Fibroblast of lung (primary cell): ENCODE data around the gene ATP6V0E2. TPM values are rescaled to one million over a fixed set of nuclear protein-coding genes. Genes with fewer than 3 reads are reported as not detected.

Experiments
- DNase-seq, 2 donors: peaks; one replicate each; pipeline versions ENCODE4 v3.0.0 to v3.0.0-alpha.2; 2010; ENCODE audit warnings: low read depth in 2 of 2
- H2AFZ ChIP-seq: 2 replicates; pipeline ENCODE4 v1.5.1; 2012; ENCODE audit warnings: low read length, control low read depth, inconsistent platforms
- H3K27ac ChIP-seq: 2 replicates; pipeline ENCODE4 v1.5.1; 2011; ENCODE audit warnings: low read length, control low read depth; ENCODE audit not compliant: insufficient read depth
- H3K27me3 ChIP-seq: 2 replicates; pipeline ENCODE4 v1.5.1; 2011; ENCODE audit warnings: mild to moderate bottlenecking, low read length; ENCODE audit not compliant: control insufficient read depth, insufficient read depth
- H3K36me3 ChIP-seq: 2 replicates; pipeline ENCODE4 v1.5.1; 2011; ENCODE audit warnings: low read length; ENCODE audit not compliant: control insufficient read depth, insufficient read depth
- H3K4me1 ChIP-seq: 2 replicates; pipeline ENCODE4 v1.5.1; 2011; ENCODE audit warnings: low read length; ENCODE audit not compliant: control insufficient read depth, insufficient read depth; ENCODE audit errors: extremely low read depth
- H3K4me2 ChIP-seq: 2 replicates; pipeline ENCODE4 v1.5.1; 2011; ENCODE audit warnings: low read length, control low read depth; ENCODE audit not compliant: insufficient read depth; ENCODE audit errors: extremely low read depth
- H3K4me3 ChIP-seq, 4 experiments: fragments of 200-600 bp in 1 of 4; sonication (generic) in 1 of 4; replicated peaks in 1 of 4; 2 replicates each; pipeline ENCODE4 v1.5.1; 2011 to 2016; ENCODE audit warnings: low read length in 4 of 4, low read depth in 3 of 4, mild to moderate bottlenecking in 3 of 4, control low read depth in 2 of 4, inconsistent platforms in 1 of 4, mixed read lengths in 1 of 4; ENCODE audit not compliant: insufficient read depth in 1 of 4; ENCODE audit errors: control extremely low read depth in 1 of 4
- H3K79me2 ChIP-seq: 2 replicates; pipeline ENCODE4 v1.5.1; 2012; ENCODE audit warnings: mild to moderate bottlenecking, low read length, inconsistent platforms; ENCODE audit not compliant: control insufficient read depth, insufficient read depth
- H3K9ac ChIP-seq: 2 replicates; pipeline ENCODE4 v1.5.1; 2011; ENCODE audit warnings: mild to moderate bottlenecking, low read length, control low read depth; ENCODE audit not compliant: insufficient read depth
- H3K9me3 ChIP-seq: 2 replicates; pipeline ENCODE4 v1.5.1; 2012; ENCODE audit warnings: low read depth, low read length; ENCODE audit not compliant: control insufficient read depth, insufficient read depth
- H4K20me1 ChIP-seq: 2 replicates; pipeline ENCODE4 v1.5.1; 2011; ENCODE audit warnings: low read length; ENCODE audit not compliant: control insufficient read depth, insufficient read depth; ENCODE audit errors: extremely low read depth
- EZH2 ChIP-seq: IDR thresholded peaks from 2 replicates; pipeline ENCODE4 v1.5.1; 2012; ENCODE audit warnings: low read length, control low read depth, mild to moderate bottlenecking; ENCODE audit errors: missing control alignments
- polyA plus RNA-seq, 2 donors: library from polyadenylated mRNA; depleted of rRNA in 1 of 2; stranded (reverse) in 1 of 2; unstranded in 1 of 2; fragments of >200 nt; gene quantifications; 2 replicates each; pipeline ENCODE4 v1.2.1, GENCODE V29; 2011 to 2012; ENCODE audit warnings: missing spikeins in 1 of 2
- total RNA-seq: library from RNA; depleted of rRNA; stranded (reverse); fragments of >200 nt; gene quantifications from 2 replicates; pipeline ENCODE4 v1.2.1, GENCODE V29; 2014
- TF ChIP-seq, protein P1 (sequence below), 2 donors: IDR thresholded peaks in 1 of 2; conservative IDR thresholded peaks in 1 of 2; 1 replicate in 1 of 2; 2 replicates in 1 of 2; pipeline ENCODE4 v1.5.1; 2011 to 2012; ENCODE audit warnings: low read length in 2 of 2, control low read depth in 1 of 2, inconsistent platforms in 1 of 2, low read depth in 1 of 2, mild to moderate bottlenecking in 1 of 2

ATP6V0E2 gene
- total and polyA plus RNA-seq, 2 donors (not counting 1 experiment from before 2014, with no cell fraction given), result 14.3 to 22.6 TPM

DNA sequence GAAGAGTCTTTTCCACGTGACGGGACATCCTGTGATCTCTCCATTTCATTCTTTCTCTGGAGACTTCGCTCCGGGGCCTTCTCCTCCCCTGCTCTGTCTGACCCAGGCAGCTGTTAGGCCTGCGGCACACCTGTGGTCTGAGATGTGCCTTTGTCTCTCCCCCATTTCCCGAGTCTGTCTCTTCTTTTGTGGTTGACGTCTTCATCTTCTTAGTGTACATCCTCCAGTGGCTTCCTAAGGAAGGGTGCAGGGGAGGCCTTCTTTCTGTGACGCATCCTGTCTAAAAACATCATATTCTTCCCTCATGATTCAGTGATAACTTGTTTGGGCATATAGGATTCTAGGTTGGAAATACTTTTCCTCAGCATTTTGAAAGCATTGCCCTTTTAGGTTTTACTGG, 17.2 kb upstream of the ATP6V0E2 start:
- Histone ChIP-seq H2AFZ (no peak overlapping the region), H3K4me2 (no peak overlapping the region), H3K27ac (no peak overlapping the region), H3K9ac (no peak overlapping the region), H3K79me2 (no peaks in the 10 kb centered on the region), H3K4me3 (no peak overlapping the region), H4K20me1 (no peaks in the 10 kb centered on the region), H3K27me3 (no peaks in the 10 kb centered on the region), H3K36me3 (no peaks in the 10 kb centered on the region), H3K4me1 (peaks cover 5% of the 10 kb centered on the region), H3K9me3 (no peaks in the 10 kb centered on the region)
- no peak for TF ChIP-seq EZH2
- TF ChIP-seq, protein P1, sequence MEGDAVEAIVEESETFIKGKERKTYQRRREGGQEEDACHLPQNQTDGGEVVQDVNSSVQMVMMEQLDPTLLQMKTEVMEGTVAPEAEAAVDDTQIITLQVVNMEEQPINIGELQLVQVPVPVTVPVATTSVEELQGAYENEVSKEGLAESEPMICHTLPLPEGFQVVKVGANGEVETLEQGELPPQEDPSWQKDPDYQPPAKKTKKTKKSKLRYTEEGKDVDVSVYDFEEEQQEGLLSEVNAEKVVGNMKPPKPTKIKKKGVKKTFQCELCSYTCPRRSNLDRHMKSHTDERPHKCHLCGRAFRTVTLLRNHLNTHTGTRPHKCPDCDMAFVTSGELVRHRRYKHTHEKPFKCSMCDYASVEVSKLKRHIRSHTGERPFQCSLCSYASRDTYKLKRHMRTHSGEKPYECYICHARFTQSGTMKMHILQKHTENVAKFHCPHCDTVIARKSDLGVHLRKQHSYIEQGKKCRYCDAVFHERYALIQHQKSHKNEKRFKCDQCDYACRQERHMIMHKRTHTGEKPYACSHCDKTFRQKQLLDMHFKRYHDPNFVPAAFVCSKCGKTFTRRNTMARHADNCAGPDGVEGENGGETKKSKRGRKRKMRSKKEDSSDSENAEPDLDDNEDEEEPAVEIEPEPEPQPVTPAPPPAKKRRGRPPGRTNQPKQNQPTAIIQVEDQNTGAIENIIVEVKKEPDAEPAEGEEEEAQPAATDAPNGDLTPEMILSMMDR (conservative IDR thresholded peaks at IDR 0.05 in 1 of 2, IDR thresholded peaks at IDR 0.05 in 1 of 2; ENCODE audit: low read depth in 1 of 2, low read length in 2 of 2), result no peak
- DNase-seq, result no peak

GRCh38 chr7:149859369-149859768, 14.4 kb upstream of the ATP6V0E2 start:
- Histone ChIP-seq H3K4me3 (no peak overlapping the region), H3K79me2 (no peaks in the 10 kb centered on the region), H3K27ac (no peak overlapping the region), H4K20me1 (no peaks in the 10 kb centered on the region), H3K36me3 (no peaks in the 10 kb centered on the region), H3K27me3 (no peaks in the 10 kb centered on the region), H3K4me1 (peaks cover 5% of the 10 kb centered on the region), H3K9me3 (no peaks in the 10 kb centered on the region), H3K9ac (no peak overlapping the region), H2AFZ (no peak overlapping the region), H3K4me2 (no peak overlapping the region)
- DNase-seq, result no peak
- TF ChIP-seq EZH2, result no peak
- TF ChIP-seq, protein P1 (conservative IDR thresholded peaks at IDR 0.05 in 1 of 2, IDR thresholded peaks at IDR 0.05 in 1 of 2; ENCODE audit: low read depth in 1 of 2, low read length in 2 of 2), result no peak

GRCh38 chr7:149859876-149860275, 13.9 kb upstream of the ATP6V0E2 start:
- TF ChIP-seq, protein P1 (conservative IDR thresholded peaks at IDR 0.05 in 1 of 2, IDR thresholded peaks at IDR 0.05 in 1 of 2; ENCODE audit: low read depth in 1 of 2, low read length in 2 of 2), result no peak
- no peak for TF ChIP-seq EZH2
- Histone ChIP-seq H3K27me3 (no peaks in the 10 kb centered on the region), H3K36me3 (no peaks in the 10 kb centered on the region), H4K20me1 (no peaks in the 10 kb centered on the region), H3K27ac (no peak overlapping the region), H3K9ac (no peak overlapping the region), H3K79me2 (no peaks in the 10 kb centered on the region), H3K9me3 (no peaks in the 10 kb centered on the region), H2AFZ (no peak overlapping the region), H3K4me3 (no peak overlapping the region), H3K4me2 (no peak overlapping the region), H3K4me1 (peaks cover 5% of the 10 kb centered on the region)
- no peak for DNase-seq
